Measurements from ENCODE around the gene ZNF76. TPM values are rescaled to one million over a fixed set of nuclear protein-coding genes. Genes with fewer than 3 reads are reported as not detected.
"Not testable (repeated sequence)": the region's sequence is repeated elsewhere in the genome, so short reads cannot be mapped to it uniquely, and the experiment has no call there.

ZNF76 gene
- total RNA-seq, 1 experiment from 2014 or later: 12.7 TPM

- DNase-seq (ENCODE audit: low read depth): no peak
Observed at GRCh38 chr6:35328108-35328723, 68.7 kb downstream of the ZNF76 start.

- not testable (repeated sequence) for DNase-seq (ENCODE audit: low read depth)
Observed at GRCh38 chr6:35328965-35329364, 69.4 kb downstream of the ZNF76 start.

- peak; percentile 27 for DNase-seq (ENCODE audit: low read depth)
Observed at GRCh38 chr6:35330541-35331119, 71.1 kb downstream of the ZNF76 start.

- DNase-seq (ENCODE audit: low read depth): peak; percentile 37
Observed at GRCh38 chr6:35332074-35332887, 72.7 kb downstream of the ZNF76 start.

- no peak for DNase-seq (ENCODE audit: low read depth)
Observed at GRCh38 chr6:35341557-35341956, 82.0 kb downstream of the ZNF76 start.

- DNase-seq (ENCODE audit: low read depth): peak; percentile 93
Observed at GRCh38 chr6:35342258-35343091, 82.9 kb downstream of the ZNF76 start, which contains the start of gene PPARD. Gene PPARD (plus strand): TSS chr6:35342558. CDS start chr6:35411088, 68,530 bp downstream.

- peak; percentile 51 for DNase-seq (ENCODE audit: low read depth)
Observed at GRCh38 chr6:35343092-35343834, 83.7 kb downstream of the ZNF76 start.

- DNase-seq (ENCODE audit: low read depth): peak; percentile 69
Observed at GRCh38 chr6:35343835-35344550, 84.5 kb downstream of the ZNF76 start.

Other genes starting within 250 kb of the ZNF76 start
- gene TCP11, start 118.4 kb upstream of the ZNF76 start, total RNA-seq (2014; rRNA removed; shearing (Covaris generic)): 0.49 TPM in 1 of 2 replicates, not detected in the other
- 0.10 and 0.24 TPM in 2 replicates for gene SCUBE3, start 45.8 kb upstream of the ZNF76 start, total RNA-seq (2014; rRNA removed; shearing (Covaris generic))
- gene DEF6, start 38.1 kb downstream of the ZNF76 start, total RNA-seq (2014; rRNA removed; shearing (Covaris generic)): 0.72 and 1.4 TPM in 2 replicates
- 9.0 and 11.1 TPM in 2 replicates for gene PPARD, start 82.8 kb downstream of the ZNF76 start, total RNA-seq (2014; rRNA removed; shearing (Covaris generic))
- gene FANCE, start 192.6 kb downstream of the ZNF76 start, total RNA-seq (2014; rRNA removed; shearing (Covaris generic)): 6.0 and 7.0 TPM in 2 replicates
- 1,385 and 1,626 TPM in 2 replicates for gene RPL10A, start 208.7 kb downstream of the ZNF76 start, total RNA-seq (2014; rRNA removed; shearing (Covaris generic))
- gene TEAD3, start 237.3 kb downstream of the ZNF76 start, total RNA-seq (2014; rRNA removed; shearing (Covaris generic)): 5.6 and 6.1 TPM in 2 replicates